Breast epithelium (tissue), 3 donors: ENCODE measurements around the gene SPTBN2.

Experiments
- POLR2A ChIP-seq: fragments of 450-650 bp; IDR thresholded peaks from one replicate; pipeline ENCODE4 v1.6.1; 2016; ENCODE audit warnings: antibody characterized with exemption, mild to moderate bottlenecking, moderate library complexity
- TF ChIP-seq, protein P1 (sequence below), 3 donors: fragments of 450-650 bp; IDR thresholded peaks; one replicate each; pipeline ENCODE4 v1.5.1; 2016 to 2017; ENCODE audit warnings: antibody characterized with exemption in 3 of 3, mild to moderate bottlenecking in 3 of 3, moderate library complexity in 3 of 3

DNA sequence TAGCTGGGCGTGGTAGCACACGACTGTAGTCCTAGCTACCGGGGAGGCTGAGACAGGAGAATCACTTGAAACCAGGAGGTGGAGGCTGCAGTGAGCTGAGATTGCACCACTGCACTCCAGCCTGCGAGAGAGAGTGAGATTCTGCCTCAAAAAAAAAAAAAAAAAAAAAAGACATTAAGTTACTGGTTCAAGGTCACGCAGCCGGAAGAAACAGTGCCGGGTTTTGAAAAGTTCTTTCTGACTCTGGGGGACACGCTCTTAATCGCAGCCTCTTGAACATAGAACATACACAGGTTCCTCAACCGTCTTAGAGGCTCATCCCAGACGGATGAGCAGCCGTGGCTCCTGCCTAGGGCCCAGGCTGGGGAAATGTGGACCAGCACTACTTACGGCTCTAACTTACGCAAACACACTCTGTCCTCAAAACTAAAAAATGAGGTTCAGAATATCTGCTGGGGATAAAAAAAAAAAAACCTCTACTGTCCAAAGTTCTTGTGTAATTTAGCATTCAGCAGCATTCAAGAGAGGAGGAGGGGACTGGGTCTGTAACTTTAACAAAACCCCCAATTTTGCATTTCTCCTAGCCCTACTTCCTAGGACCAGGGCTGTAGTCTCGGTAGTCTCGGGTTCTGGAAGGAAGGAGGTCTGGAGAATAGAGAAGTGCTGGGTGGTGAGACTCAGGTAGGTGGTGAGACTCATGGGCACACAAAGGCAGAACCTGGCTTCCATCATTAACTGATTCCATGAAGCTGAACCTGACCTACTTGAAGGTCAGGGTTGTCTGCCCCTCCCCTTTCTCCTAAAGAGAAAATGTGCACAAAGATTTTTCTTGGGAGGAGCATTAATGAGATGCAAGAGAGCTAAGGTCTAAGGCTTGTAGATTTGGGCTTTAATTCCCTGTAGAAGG, 6.0 kb downstream of the SPTBN2 start:
- TF ChIP-seq, protein P1, sequence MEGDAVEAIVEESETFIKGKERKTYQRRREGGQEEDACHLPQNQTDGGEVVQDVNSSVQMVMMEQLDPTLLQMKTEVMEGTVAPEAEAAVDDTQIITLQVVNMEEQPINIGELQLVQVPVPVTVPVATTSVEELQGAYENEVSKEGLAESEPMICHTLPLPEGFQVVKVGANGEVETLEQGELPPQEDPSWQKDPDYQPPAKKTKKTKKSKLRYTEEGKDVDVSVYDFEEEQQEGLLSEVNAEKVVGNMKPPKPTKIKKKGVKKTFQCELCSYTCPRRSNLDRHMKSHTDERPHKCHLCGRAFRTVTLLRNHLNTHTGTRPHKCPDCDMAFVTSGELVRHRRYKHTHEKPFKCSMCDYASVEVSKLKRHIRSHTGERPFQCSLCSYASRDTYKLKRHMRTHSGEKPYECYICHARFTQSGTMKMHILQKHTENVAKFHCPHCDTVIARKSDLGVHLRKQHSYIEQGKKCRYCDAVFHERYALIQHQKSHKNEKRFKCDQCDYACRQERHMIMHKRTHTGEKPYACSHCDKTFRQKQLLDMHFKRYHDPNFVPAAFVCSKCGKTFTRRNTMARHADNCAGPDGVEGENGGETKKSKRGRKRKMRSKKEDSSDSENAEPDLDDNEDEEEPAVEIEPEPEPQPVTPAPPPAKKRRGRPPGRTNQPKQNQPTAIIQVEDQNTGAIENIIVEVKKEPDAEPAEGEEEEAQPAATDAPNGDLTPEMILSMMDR (IDR thresholded peaks at IDR 0.05): no peak
- TF ChIP-seq POLR2A: no peak
